ENCODE data around the gene ARHGAP15. TPM values are rescaled to one million over a fixed set of nuclear protein-coding genes. Genes with fewer than 3 reads are reported as not detected.

The ARHGAP15 gene
- polyA plus RNA-seq, 1 experiment, result not detected

DNA sequence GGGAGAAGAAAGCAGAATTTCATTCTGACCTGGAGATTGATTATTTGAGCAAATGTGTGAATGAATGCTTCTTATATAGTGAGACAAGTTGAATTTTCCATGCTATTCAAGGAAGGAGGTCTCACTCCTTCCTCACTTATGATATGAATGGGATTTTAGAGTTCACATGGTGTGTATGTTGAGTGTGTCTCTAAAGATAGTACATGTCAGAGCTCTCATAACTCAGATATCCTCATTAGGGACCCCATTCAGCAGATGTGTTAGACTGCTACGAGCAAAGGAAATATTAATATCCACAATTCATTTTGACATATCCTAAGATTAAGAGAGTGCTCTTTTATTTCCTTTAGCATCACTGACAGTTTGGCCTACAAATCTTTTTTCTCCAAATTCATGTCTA, 368.5 kb downstream of the ARHGAP15 start:
- no peaks in the 10 kb centered on the region for H3K27me3 ChIP-seq (ENCODE audit: control insufficient read depth, insufficient read depth, low read length)
- H3K4me3 ChIP-seq (ENCODE audit: low read depth, low read length), result no peak overlapping the region
- no peak for DNase-seq (ENCODE audit: low read depth)
- H3K36me3 ChIP-seq (ENCODE audit: control insufficient read depth, insufficient read depth, low read length), result no peaks in the 10 kb centered on the region
- POLR2A ChIA-PET, result no interaction called here
- TF ChIP-seq, protein P1, sequence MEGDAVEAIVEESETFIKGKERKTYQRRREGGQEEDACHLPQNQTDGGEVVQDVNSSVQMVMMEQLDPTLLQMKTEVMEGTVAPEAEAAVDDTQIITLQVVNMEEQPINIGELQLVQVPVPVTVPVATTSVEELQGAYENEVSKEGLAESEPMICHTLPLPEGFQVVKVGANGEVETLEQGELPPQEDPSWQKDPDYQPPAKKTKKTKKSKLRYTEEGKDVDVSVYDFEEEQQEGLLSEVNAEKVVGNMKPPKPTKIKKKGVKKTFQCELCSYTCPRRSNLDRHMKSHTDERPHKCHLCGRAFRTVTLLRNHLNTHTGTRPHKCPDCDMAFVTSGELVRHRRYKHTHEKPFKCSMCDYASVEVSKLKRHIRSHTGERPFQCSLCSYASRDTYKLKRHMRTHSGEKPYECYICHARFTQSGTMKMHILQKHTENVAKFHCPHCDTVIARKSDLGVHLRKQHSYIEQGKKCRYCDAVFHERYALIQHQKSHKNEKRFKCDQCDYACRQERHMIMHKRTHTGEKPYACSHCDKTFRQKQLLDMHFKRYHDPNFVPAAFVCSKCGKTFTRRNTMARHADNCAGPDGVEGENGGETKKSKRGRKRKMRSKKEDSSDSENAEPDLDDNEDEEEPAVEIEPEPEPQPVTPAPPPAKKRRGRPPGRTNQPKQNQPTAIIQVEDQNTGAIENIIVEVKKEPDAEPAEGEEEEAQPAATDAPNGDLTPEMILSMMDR (IDR thresholded peaks at IDR 0.05; ENCODE audit: insufficient read depth, low read depth, low read length), result no peak
- CTCF ChIA-PET, result no interaction called here

DNA sequence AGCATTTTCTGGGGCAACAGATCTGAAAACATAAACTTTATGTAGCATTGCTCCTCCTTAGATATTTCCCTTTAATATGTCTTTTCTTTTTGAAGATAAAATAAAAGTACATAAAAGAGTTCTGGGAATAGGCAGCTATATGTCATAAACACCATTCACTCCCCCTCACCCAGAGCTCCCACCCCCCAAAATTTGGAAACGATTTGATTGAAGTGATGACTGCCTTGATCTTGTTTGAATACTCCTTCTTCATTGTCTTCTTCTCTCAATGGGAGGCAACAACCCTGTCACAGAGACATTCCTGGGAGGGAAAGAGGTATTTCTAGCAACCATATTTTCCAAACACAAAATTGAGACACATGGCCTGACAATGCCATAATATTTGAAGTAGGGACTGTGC, 369.3 kb downstream of the ARHGAP15 start:
- no peak for DNase-seq (ENCODE audit: low read depth)
- POLR2A ChIA-PET, result no interaction called here
- H3K27me3 ChIP-seq (ENCODE audit: control insufficient read depth, insufficient read depth, low read length), result no peaks in the 10 kb centered on the region
- TF ChIP-seq, protein P1 (IDR thresholded peaks at IDR 0.05; ENCODE audit: insufficient read depth, low read depth, low read length), result no peak
- CTCF ChIA-PET, result interaction anchor here (1.0 kb wide), 1 partner anchor 9 kb away, joined by 3 read pairs; no protein-coding TSS in a partner anchor
- no peaks in the 10 kb centered on the region for H3K36me3 ChIP-seq (ENCODE audit: control insufficient read depth, insufficient read depth, low read length)
- H3K4me3 ChIP-seq (ENCODE audit: low read depth, low read length), result no peak overlapping the region

DNA sequence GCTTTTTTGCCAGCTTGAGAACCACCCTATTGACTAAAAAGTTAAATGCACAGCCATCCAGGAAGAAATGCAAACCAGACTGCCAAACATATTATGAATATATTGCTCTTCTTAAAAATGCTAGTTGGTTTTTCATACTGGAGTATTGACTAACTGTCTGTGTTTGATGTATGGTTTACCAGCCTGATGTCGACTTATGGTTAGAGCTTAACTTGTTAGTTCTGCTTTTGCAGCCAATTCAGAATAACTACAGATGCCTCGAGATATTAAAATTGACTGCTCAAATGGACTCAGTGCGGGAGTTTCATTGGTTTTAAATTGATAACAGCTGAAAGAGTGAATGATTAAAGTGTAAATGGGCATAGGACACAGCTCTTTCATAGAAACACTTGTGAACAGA, 369.8 kb downstream of the ARHGAP15 start:
- CTCF ChIA-PET, result interaction anchor here (0.6 to 1.0 kb wide), 2 partner anchors 10 to 557 kb away, joined by 3 read pairs; no protein-coding TSS in a partner anchor

DNA sequence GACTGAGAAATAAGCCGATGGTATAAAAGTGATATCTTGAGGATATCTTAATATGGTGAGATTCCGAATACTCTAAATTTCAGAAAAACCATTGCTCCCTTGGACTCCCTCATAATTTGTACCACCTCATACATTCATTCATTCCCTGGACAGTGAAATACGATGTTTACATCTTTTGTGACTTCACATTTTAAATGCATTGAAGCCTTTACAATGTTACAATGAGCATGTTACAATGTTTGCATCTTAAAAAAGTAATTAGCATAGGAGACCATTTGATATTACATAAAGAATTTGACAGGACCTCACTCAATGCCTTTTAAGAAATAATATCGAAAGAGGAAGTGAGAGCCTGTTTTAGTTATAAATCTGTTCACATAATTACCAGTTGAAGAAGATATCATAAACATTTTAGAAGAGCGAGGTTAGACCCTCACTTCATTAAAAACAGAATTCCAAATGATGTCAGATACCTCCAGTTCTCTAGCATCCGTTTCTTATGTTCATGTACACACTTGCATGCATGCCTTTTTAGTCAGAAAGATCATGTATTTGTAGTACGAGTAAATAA, 372.0 kb downstream of the ARHGAP15 start:
- ChIA-PET CTCF (interaction anchor here (1.0 kb wide), 1 partner anchor 12 kb away, joined by 3 read pairs; no protein-coding TSS in a partner anchor), POLR2A (no interaction called here)
- Histone ChIP-seq H3K4me3 (ENCODE audit: low read depth, low read length) (no peak overlapping the region), H3K27me3 (ENCODE audit: control insufficient read depth, insufficient read depth, low read length) (no peaks in the 10 kb centered on the region), H3K36me3 (ENCODE audit: control insufficient read depth, insufficient read depth, low read length) (no peaks in the 10 kb centered on the region)
- DNase-seq (ENCODE audit: low read depth), result no peak
- TF ChIP-seq, protein P1 (IDR thresholded peaks at IDR 0.05; ENCODE audit: insufficient read depth, low read depth, low read length), result no peak

More for the DNA sequence above, 369.8 kb downstream of the ARHGAP15 start:
- no peak for DNase-seq (ENCODE audit: low read depth)
- Histone ChIP-seq H3K4me3 (ENCODE audit: low read depth, low read length) (no peak overlapping the region), H3K36me3 (ENCODE audit: control insufficient read depth, insufficient read depth, low read length) (no peaks in the 10 kb centered on the region), H3K27me3 (ENCODE audit: control insufficient read depth, insufficient read depth, low read length) (no peaks in the 10 kb centered on the region)
- TF ChIP-seq, protein P1 (IDR thresholded peaks at IDR 0.05; ENCODE audit: insufficient read depth, low read depth, low read length), result no peak
- POLR2A ChIA-PET, result interaction anchor here (0.6 kb wide), 1 partner anchor 155 kb away, joined by 3 read pairs; no protein-coding TSS in a partner anchor

DNA sequence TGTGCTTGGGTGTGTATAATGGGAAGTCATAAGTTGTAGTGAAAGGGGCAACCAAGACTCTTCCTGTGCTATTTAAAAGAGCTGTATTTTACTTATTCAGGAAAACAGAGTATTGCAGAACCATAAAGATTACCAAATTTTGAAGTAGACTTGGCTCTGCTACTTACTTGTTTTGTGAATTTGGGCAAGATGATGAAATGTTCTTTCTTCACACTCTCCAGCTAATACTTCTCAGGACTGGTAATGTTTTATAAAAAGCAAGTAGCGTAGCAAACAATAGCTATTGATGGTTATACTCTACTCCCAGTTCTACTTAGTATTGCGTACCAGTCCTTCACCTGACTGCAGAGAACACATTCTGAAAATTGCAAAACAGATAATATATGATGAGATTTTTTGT, 374.1 kb downstream of the ARHGAP15 start:
- Histone ChIP-seq H3K27me3 (ENCODE audit: control insufficient read depth, insufficient read depth, low read length) (no peaks in the 10 kb centered on the region), H3K4me3 (ENCODE audit: low read depth, low read length) (no peak overlapping the region), H3K36me3 (ENCODE audit: control insufficient read depth, insufficient read depth, low read length) (no peaks in the 10 kb centered on the region)
- ChIA-PET POLR2A (no interaction called here), CTCF (interaction anchor here (0.8 kb wide), 1 partner anchor 22 kb away, joined by 3 read pairs; no protein-coding TSS in a partner anchor)
- DNase-seq (ENCODE audit: low read depth), result no peak
- TF ChIP-seq, protein P1 (IDR thresholded peaks at IDR 0.05; ENCODE audit: insufficient read depth, low read depth, low read length), result no peak
